Epidermal melanocyte (primary cell): ENCODE results near the gene GPR142.

ENCODE experiments used
- DNase-seq: peaks from one replicate; pipeline ENCODE4 v3.0.0; 2011; ENCODE audit warnings: low spot score; ENCODE audit not compliant: insufficient read length

The GPR142 gene, protein sequence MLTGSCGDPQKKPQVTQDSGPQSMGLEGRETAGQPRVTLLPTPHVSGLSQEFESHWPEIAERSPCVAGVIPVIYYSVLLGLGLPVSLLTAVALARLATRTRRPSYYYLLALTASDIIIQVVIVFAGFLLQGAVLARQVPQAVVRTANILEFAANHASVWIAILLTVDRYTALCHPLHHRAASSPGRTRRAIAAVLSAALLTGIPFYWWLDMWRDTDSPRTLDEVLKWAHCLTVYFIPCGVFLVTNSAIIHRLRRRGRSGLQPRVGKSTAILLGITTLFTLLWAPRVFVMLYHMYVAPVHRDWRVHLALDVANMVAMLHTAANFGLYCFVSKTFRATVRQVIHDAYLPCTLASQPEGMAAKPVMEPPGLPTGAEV

DNA sequence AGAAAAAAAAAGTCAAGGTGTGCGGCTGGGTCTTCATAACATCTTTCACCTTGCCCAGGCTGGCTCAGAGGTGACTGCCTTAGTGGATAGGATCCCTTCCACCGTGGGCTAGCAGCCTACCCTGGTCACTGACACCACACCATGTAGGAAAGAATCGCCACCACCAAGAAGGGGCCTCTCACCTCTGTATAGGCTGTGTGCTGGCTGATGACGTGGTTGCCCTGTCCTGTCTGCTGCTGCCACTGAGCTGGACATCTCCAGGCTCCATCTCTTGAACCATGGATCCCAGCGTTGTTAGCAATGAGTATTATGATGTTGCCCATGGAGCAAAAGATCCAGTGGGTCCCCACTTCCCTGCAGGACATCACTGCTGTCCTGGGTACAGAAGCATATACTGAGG, at the start of gene GPR142:
TSS of gene GPR142 (plus strand) at position 301 of the 400 bp plus-strand sequence. CDS start 2,035 bp downstream, outside the sequence.
- DNase-seq, result no peak

DNA sequence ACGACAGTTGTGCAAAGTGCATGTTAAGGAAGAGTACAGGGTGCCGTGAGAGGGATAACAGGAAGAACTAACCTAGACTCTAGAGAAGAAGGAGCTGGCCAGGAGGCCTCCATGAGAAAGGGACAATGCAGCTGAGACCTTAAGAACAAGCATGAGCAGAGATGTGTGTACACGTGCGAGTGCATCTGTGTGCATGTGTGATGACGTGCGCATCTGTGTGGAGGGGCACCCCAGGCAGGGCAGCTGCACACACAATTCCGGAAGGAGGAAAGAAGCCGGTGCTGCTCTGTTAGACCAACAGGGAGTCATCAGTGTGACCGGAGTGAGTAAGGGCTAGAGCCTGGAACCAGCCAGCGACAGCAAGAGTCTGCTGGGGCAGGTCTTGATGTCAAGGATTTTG, 48.9 kb upstream of the GPR142 start:
- DNase-seq, result no peak

DNA sequence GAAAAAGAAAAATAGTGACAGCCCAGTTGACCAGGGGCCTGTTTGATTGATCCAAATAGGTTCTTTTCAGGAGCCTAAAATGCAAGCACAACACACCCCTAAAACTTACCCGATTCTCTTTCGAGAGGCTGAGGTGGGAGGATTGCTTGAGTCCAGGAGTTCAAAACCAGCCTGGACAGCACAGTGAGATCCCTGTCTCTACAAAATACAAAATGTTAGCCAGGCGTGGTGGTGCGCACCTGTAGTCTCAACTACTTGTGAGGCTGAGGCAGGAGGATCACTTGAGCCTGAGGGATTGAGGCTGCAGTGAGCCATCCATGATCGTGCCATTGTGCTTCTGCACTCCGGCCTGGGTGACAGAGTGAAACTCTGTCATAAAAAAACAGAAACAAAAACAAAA, 42.8 kb upstream of the GPR142 start:
- DNase-seq, result no peak

DNA sequence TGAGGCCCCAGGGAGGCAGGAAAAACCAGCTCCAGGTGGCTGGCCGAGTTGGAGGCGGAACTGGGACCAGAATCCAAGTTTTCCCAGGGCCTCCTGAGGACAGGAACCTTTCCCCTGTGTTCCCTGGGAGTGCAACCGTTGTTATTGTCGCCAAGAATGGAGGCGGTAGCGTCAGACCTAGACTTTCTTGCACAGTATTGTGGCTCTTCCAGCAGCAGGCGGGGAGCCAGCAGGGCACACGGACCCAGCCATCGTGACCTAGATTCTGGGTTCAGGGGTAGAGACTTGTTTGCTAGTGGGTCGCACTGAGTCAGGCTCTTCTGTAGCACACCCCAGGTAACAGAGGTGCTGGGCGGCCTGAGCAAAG, 41.9 kb upstream of the GPR142 start:
- DNase-seq, result no peak

DNA sequence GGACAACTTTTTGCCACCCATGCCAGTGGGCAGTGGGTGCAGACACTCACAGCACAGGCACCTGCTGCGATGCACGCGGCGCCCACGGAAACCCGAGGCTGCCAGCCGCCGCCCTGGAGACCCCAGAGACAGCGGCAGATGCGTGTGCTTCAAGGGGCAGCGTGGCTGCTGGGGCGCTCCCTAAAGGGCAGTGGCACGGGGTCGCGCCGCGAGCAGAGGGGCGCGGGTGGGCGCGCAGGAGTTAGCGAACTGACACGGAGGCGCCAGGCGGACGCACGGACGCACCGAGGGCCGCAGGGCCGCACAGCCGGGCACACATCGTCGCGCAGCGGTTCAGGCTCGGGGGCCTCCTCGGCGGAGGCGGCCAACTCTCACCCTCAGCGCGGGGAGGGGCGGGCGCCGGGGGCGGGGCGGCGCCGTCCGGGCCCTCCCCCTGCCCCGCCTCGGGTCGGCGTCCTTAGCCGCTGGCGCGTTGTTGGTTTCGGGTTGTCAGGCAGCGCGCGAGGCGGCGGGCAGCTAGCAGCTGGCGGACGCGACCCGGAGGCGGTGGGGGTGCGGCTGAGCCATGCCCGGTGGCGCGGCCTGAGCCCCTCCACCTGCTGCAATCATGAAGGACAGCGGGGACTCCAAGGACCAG, 41.4 kb upstream of the GPR142 start, which contains the start of gene KIF19:
TSS of gene KIF19 (plus strand) at position 484 of the 637 bp plus-strand sequence. CDS start at position 608, 124 bp downstream.
- no peak for DNase-seq

DNA sequence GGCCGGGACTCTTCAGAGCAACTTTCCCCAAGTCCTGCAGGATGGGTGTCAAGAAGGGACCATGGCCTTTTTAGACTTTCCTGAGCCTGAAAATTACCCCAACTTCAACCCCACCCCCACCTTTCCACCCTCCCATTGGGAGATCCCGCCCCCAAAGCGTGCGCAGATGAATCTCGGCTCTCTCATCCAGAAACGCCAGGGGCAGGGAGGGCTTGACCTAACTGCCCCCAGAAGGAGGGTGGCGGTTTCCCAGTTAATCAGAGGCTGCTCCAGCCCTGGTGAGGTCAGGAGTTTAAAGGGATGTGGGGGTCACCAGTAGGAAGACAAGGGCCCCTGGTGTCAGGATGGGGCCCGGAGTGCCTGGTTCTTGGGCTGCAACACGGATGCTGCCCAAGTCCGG, 40.8 kb upstream of the GPR142 start:
- DNase-seq, result no peak

DNA sequence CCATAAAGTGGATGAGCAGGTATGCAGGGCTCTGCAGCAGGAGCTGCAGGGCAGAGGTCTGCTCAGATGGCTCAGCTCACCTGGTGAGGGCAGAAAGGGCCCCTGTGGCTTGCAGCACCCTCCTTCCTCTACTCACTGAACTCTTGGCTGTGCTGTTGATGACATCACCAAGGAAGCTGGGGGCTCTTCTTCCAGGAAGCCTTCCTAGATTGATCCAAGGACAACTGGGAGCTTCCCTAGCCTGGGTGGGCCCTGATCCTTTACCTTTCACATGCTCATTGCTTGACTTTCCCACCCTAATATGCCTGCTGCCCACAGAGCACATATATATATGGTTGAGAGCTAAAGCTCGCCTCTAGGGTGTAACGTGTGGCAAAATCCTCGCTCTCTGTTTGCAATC, 38.8 kb upstream of the GPR142 start:
- no peak for DNase-seq

DNA sequence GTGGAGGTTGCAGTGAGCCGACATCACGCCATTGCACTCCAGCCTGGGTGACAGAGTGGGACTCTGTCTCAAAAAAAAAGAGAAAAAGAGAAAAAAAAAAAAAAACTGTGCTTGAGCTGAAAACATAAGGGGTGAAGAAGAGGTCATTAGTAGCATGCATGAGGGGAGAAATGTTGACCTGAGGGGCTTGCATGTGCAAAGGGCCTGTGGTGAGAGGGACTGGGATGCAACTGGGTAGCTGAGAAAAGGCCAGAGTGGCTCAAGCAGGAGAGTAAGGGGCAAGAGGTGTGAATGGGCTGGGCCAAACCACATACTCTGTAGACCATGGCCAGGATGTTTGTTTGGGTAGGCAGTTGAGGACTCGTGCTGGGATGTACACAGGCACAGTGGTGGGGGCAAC, 37.9 kb upstream of the GPR142 start:
- DNase-seq, result no peak

DNA sequence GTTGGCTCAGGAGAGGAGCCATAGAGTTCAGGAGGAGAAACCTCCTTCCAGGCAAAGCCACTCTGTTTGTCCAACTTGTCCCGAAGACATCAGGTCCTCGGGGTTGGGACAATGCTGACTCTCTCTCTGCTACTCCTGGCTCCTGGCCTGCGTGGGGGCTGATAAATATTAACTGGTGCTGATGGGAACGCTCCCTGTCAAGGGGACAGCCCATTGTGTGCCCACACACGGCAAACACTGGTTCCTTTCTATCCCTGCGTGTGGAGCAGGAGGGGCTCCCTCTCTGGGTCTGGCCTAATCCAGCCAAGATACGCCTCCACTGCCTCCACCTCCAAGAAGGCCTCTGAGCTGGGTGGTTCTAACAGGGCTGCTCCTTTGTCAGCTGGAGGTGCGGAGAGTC, 36.9 kb upstream of the GPR142 start:
- DNase-seq, result no peak

DNA sequence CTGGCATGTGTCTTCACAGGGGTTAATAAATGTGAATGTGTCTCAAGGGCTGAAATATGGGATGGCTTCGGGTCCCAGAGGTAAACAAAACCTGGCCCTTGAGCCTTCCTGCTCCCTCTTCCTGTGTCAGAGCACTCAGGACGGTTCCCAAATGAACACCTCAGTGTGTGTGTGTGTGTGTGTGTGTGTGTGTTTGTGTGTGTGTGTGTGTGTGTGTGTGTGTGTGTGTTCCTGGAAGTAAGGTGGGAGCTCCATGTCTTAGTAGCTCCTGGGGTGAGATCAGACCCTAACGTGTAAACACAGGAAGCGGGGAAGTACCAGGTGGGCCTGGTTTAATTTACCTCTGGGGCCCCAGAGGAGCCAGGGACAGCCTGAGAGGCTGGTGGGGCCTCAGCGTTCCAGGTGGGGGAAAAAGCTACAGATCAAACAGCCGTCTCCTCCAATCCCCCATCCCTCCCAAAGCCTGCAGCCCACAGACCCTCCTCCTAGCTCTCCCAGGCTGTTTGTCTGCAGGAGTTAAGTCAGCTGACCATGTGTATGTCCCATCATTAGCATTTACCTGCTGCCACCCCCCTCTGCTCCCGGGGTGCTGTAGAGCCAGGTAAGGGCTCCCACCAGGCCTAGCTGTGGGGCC, 35.2 kb upstream of the GPR142 start:
- DNase-seq, result no peak

DNA sequence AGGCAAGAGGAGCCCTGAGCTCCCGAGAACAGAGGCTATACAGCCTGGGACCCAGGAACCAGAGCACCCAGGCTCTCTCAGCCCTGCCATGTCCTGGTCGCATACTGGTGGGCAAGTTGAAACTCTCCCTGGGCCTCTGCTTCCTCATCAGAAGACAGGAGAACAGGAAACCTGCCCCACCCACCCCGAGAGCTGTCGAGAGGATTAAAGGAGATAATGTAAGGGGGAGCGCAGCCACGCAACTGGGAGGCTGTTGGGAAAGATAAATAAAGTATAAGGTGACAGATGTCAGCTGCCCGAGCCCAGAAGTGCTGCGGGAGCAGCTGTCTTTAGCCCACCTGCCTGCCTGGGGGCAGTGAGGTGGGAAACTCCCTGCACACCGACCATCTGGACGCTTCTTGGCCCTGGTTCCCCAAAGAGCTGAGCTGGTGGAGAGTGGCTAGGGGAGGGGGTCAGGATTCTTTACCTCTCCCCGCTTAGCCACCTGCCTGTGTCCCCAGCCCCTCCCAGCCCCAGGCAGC, 34.5 kb upstream of the GPR142 start:
- DNase-seq, result no peak

DNA sequence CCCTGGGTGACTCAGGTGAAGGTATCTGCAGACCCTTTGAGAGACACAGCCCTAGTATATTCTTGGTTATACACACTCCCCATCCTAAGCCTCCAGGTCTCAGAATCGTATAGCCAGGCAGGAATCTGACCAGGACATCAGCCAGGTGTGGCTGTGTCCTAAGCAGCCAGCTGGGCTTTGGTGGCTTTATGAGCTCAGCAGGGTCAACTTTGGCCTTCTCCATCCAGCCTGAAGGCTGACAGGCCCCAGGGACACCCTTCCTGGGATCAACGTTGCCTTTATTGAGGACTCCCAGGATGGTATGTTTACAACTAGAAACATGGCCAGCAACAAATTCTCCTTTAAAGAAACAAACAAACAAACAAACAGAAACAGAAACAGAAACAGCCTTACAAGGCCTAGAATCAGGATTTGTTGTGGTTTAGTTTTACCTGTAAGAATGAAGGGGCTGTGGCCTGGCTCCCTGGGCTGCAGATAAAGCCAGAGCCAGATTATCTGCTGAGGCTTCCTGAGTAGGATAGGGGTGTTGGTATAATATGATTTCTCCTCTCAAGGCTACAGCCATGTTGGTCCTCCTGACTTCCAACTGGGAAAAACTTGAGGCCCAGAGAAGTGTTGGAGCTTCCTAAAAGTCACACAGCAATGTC, 32.8 kb upstream of the GPR142 start:
- no peak for DNase-seq

DNA sequence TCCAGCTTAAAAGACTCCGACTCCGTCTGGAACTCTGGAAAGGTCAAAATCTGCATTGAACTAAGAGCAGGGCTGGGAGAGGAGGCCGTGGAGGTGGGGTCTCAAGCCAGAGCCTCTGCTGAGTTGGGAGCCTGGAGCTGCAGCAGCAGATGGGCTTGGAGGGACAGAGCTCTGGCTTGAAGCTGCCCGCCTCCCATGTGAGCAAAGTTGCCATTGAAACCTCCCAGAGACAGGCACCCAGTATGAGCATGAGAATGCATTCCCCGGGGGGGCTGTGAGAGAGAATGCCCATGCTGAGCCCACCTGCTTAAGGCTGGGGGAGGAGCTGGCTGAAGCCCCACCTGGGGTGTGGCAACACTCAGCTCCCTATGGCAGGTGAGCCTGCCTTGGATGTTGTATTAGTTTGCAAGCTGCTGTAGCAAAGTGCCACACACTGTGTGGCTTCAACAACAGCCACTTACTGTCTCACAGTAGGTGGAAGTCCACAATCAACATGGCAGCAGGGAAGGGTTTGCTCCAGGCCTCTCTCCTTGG, 31.7 kb upstream of the GPR142 start:
- no peak for DNase-seq

DNA sequence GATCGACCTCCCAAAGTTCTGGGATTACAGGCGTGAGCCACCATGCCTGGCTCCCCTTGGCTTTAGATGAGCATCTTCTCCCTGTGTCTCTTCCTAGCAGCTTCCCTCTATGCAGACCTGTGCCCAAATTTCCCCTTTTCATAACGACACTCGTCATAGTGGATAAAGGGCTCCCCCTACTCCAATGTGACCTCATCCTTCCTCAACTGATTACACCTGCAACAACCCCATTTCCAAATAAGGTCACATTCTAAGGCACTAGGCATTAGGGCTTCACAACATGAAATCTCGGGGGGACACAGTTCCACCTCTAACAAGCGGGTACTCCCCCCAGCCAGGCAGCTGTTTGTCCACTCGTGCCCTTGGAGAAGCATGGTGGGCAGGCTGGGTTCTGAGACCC, 31.0 kb upstream of the GPR142 start:
- no peak for DNase-seq

DNA sequence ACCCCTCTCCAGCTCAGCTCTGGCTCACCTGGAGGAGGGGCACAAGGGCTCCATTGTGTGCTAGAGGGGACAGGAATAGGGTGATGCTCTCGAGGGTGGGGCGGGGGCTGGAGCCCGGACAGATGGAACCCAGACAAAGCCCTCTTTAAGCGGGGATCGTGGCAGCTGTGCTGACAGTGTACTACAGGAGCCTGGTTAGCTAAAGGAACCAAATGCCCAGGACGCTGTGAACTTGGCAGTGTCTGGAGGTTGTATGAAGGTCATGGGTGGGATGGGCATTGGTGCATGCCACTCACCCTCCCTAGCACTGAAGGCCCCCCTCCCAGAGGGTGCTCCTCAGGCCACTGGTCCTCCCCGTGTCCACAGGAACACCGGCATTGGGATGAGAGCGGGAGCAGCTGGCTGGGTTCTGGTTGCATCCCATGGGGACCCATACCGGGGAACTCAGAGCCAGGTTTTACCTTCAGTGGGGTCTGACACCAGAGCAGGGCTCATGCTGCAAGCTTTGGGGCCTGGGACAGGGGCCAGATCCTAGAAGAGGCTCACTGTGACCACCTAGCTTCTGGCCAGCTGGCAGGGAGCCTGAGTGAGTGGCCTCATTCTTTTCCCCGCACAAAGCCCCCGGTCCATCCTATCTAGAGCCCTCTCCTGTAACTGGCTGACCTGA, 29.3 kb upstream of the GPR142 start:
- DNase-seq, result no peak

DNA sequence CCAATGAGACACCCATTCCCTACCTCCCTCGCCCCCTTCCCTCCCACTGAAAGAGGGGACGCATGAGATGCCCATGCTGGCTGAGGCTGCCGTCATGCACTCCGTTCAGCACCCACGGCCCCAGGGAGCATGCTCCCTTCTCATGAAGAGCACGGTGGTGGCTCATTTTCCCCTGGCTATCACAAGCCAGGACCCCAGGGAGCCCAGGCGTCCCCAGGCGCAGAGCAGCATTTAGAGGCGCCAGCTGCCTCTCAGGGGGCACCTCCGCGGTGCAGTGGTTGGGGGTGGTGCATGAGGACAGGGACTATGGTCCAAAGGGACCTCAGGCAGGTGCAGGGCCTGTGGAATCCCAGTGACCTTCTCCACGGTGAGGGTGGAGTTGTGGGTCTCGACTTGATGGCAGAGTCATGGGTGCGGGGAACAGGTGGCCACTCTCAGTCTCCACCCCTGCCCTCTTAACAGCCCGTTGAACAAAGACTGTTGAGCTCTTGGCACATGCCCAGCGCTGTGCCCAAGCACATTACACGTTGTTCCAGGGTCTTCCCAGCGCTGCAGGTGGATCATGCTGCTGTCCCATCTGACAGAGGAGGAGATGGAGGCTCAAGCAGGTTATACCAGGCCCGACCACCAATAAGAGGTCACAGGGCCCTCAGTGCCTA, 27.6 kb upstream of the GPR142 start:
- no peak for DNase-seq

DNA sequence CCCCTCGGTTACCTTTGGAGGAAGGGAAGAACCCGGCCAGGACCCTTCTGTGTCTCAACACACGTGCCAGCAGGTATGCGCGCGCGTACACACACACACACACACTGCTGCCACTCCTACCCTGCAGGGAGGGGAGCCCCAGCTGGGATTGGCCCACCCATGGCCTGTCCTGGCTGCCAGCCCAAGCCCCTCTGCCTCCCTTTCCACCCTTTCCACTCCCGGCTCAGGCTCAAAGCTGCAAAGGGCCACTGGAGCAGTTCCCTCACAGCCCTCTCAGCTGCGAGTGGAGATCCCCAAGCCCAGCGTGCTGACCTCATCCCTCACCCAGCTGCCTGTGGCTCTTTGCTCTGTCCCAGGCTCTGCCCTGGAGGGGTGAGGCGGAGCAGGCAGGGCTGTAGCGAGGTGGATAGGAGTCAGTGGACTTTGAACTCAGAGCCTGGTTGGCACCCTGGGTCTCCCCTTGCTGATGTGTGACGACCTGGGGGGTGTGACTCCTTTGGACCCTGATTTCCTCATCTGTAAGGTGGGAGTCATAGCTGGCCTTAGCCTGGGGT, 26.8 kb upstream of the GPR142 start:
- no peak for DNase-seq

DNA sequence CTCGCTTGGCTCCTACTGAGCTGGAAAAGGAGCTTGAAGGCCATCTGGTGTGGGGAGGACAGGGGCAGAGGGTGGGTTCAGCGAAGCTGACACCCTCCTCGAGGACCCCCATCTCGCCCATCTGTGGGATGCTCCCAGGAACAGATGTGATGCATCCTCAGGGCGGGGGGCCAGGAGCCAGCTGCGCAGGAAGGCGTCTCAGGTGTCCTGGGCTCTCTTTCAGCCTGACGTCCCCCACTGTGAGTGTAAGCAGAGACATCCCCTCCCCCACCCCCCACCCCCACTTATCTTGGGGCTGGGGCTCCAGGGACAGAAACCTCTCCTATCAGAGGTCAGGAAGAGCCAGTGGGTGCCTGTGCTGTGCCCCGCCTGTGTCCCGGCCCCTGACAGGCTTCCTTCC, 25.1 kb upstream of the GPR142 start:
- DNase-seq, result no peak

DNA sequence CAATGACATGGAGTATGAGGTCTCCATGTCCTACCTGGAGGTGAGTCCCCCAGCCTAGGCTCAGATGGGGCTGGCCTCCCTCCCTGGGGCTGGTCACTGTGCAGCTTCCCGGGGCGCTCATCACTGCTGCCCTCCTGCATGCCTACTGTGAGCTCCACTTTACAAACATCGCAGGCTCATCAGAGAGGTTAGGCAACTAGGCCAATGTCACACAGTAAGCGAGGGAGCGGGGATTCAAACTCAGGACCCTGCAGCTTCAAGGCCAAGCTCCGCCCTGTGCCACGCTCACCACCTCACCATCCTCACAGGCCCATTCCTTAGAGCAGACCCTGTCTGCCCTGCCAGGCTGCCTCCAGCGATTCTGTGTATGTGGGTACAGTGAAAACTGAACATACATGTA, 24.2 kb upstream of the GPR142 start:
- DNase-seq, result no peak
